DMS53 treated with DMSO at 0.1 percent for 48 hours (cell line): ENCODE measurements around the gene GRM4.
"Not testable (repeated sequence)": the region's sequence is repeated elsewhere in the genome, so short reads cannot be mapped to it uniquely, and the experiment has no call there.

Source experiments
- DNase-seq: peaks from one replicate; lab custom pipeline; 2025; ENCODE audit not compliant: unreplicated experiment; lab: John Stamatoyannopoulos, UW

The GRM4 gene

GRCh38 chr6:34027445-34027936, 118.4 kb downstream of the GRM4 start:
- DNase-seq, result peak; percentile 2

GRCh38 chr6:34025861-34026260, 120.0 kb downstream of the GRM4 start:
- no peak for DNase-seq

GRCh38 chr6:34025112-34025807, 120.6 kb downstream of the GRM4 start:
- DNase-seq, result no peak

GRCh38 chr6:34022873-34023255, 123.0 kb downstream of the GRM4 start:
- no peak for DNase-seq

- no peak for DNase-seq
Measured at GRCh38 chr6:34022250-34022872, 123.5 kb downstream of the GRM4 start.

- DNase-seq, result peak; percentile 2
Measured at GRCh38 chr6:34021554-34022190, 124.2 kb downstream of the GRM4 start.

GRCh38 chr6:34020807-34021553, 124.9 kb downstream of the GRM4 start:
- DNase-seq, result peak; percentile 48

- no peak for DNase-seq
Measured at GRCh38 chr6:34020278-34020677, 125.6 kb downstream of the GRM4 start.

- DNase-seq, result no peak
Measured at GRCh38 chr6:34018961-34019606, 126.8 kb downstream of the GRM4 start.

- DNase-seq, result no peak
Measured at GRCh38 chr6:34018026-34018425, 127.9 kb downstream of the GRM4 start.

- no peak for DNase-seq
Measured at GRCh38 chr6:34017106-34017805, 128.6 kb downstream of the GRM4 start.

- DNase-seq, result not testable (repeated sequence)
Measured at GRCh38 chr6:34016573-34016972, 129.3 kb downstream of the GRM4 start.

- no peak for DNase-seq
Measured at GRCh38 chr6:34015586-34015985, 130.3 kb downstream of the GRM4 start.

- no peak for DNase-seq
Measured at GRCh38 chr6:34011264-34011663, 134.6 kb downstream of the GRM4 start.

GRCh38 chr6:34005901-34006531, 139.9 kb downstream of the GRM4 start:
- no peak for DNase-seq

- no peak for DNase-seq
Measured at GRCh38 chr6:34004706-34005105, 141.2 kb downstream of the GRM4 start.

GRCh38 chr6:34003962-34004361, 141.9 kb downstream of the GRM4 start:
- no peak for DNase-seq

- DNase-seq, result no peak
Measured at GRCh38 chr6:34001706-34002621, 143.9 kb downstream of the GRM4 start.

GRCh38 chr6:34000281-34000680, 145.6 kb downstream of the GRM4 start:
- no peak for DNase-seq
